CD4-positive, alpha-beta T cell (primary cell): Measurements from ENCODE around the gene TFAP2A. TPM values are rescaled to one million over a fixed set of nuclear protein-coding genes. Genes with fewer than 3 reads are reported as not detected.
A peak's percentile ranks its signal among the peaks of the same experiment; 100 is the strongest.

ENCODE experiments used
- ATAC-seq: fragments of 200-7000 bp; cut with Tn5 transposase; one replicate; pipeline ENCODE4 v1.10.0; 2022; ENCODE audit warnings: mild to moderate bottlenecking; ENCODE audit not compliant: poor library complexity
- CTCF ChIA-PET: fragments of 350-600 bp; sonication (Branson Sonifier 250); formaldehyde crosslinking; loops from one replicate; lab custom pipeline; 2021; ENCODE audit warnings: antibody characterized with exemption, inconsistent platforms; lab: Charles Lee
- POLR2A ChIA-PET: fragments of 350-600 bp; sonication (Branson Sonifier 250); formaldehyde crosslinking; loops from one replicate; lab custom pipeline; 2021; ENCODE audit warnings: antibody characterized with exemption, inconsistent platforms; lab: Charles Lee
- DNase-seq, 14 experiments: peaks; one replicate each; pipeline ENCODE4 v3.0.0-alpha.2; 2013 to 2020; ENCODE audit warnings: mixed read lengths in 2 of 14
- H3K27ac ChIP-seq, 2 donors: one replicate each; pipeline versions ENCODE4 v1.5.1 to v1.7.0; 2013; ENCODE audit warnings: low read length in 2 of 2, low read depth in 1 of 2, mild to moderate bottlenecking in 1 of 2
- H3K27me3 ChIP-seq, 2 experiments: 1 replicate in 1 of 2; 2 replicates in 1 of 2; pipeline versions ENCODE4 v1.6.1 to v1.7.0; 2013; ENCODE audit warnings: low read length in 2 of 2, control low read depth in 1 of 2, mild to moderate bottlenecking in 1 of 2, moderate library complexity in 1 of 2; ENCODE audit not compliant: insufficient read depth in 2 of 2, control insufficient read depth in 1 of 2
- H3K36me3 ChIP-seq: one replicate; pipeline ENCODE4 v1.6.1; 2013; ENCODE audit warnings: low read length, control low read depth; ENCODE audit not compliant: insufficient read depth
- H3K4me1 ChIP-seq: one replicate; pipeline ENCODE4 v1.6.1; 2013; ENCODE audit warnings: low read length, control low read depth; ENCODE audit not compliant: insufficient read depth
- H3K4me3 ChIP-seq: one replicate; pipeline ENCODE4 v1.5.1; 2013; ENCODE audit warnings: mild to moderate bottlenecking, low read length, moderate library complexity
- H3K9me3 ChIP-seq, 2 experiments: 1 replicate in 1 of 2; 2 replicates in 1 of 2; pipeline versions ENCODE4 v1.6.1 to v1.7.0; 2013; ENCODE audit warnings: low read length in 2 of 2, mild to moderate bottlenecking in 2 of 2, control low read depth in 1 of 2, moderate library complexity in 1 of 2; ENCODE audit not compliant: control insufficient read depth in 1 of 2, insufficient read depth in 1 of 2
- H3K27ac Mint-ChIP-seq: one replicate; pipeline ENCODE4 v1.8.0; 2020; ENCODE audit warnings: mixed read lengths
- H3K27me3 Mint-ChIP-seq: one replicate; pipeline ENCODE4 v1.8.0; 2021; ENCODE audit warnings: mixed read lengths
- H3K36me3 Mint-ChIP-seq: one replicate; pipeline ENCODE4 v1.8.0; 2021; ENCODE audit warnings: low read depth, mixed read lengths
- H3K4me1 Mint-ChIP-seq: one replicate; pipeline ENCODE4 v1.8.0; 2021; ENCODE audit warnings: low read depth, mixed read lengths
- H3K4me3 Mint-ChIP-seq: one replicate; pipeline ENCODE4 v1.8.0; 2020; ENCODE audit warnings: mild to moderate bottlenecking, mixed read lengths
- H3K9me3 Mint-ChIP-seq: one replicate; pipeline ENCODE4 v1.8.0; 2020; ENCODE audit warnings: mixed read lengths
- intact Hi-C, 2 experiments: fragments of 100-400 bp; cut with DNase I in 1 of 2; cut with micrococcal nuclease in 1 of 2; formaldehyde crosslinking; loops; one replicate each; pipeline versions ENCODE4 v1.15.1 to v1.9.0; 2023 to 2025; cut with DNase I, micrococcal nuclease
- total RNA-seq, 174 experiments: library from RNA in 2 of 174; stranded (reverse) in 2 of 174; gene quantifications; one replicate each; pipeline ENCODE4 v1.2.3 and lab custom pipeline; 2021 to 2026
- TF ChIP-seq, protein P1 (sequence below): fragments of 200-600 bp; IDR thresholded peaks from one replicate; pipeline ENCODE4 v1.8.0; 2022; ENCODE audit warnings: antibody characterized with exemption, mild to moderate bottlenecking

Gene TFAP2A
- total RNA-seq, 2 experiments from 2014 or later, result 0.16 TPM; not detected in 1

- ATAC-seq (no peak), DNase-seq (no peak)
- peak overlapping the region; percentile 59 for H3K27ac Mint-ChIP-seq
- peaks cover 16% of the 10 kb centered on the region for H3K4me1 ChIP-seq
- H3K27me3 Mint-ChIP-seq, result peaks cover 65% of the 10 kb centered on the region
- peak overlapping the region in 1 of 2 donors; percentile 54 for H3K27ac ChIP-seq
- H3K27me3 ChIP-seq, result peaks cover 36 to 38% of the 10 kb centered on the region in 2 experiments
- TF ChIP-seq, protein P1, sequence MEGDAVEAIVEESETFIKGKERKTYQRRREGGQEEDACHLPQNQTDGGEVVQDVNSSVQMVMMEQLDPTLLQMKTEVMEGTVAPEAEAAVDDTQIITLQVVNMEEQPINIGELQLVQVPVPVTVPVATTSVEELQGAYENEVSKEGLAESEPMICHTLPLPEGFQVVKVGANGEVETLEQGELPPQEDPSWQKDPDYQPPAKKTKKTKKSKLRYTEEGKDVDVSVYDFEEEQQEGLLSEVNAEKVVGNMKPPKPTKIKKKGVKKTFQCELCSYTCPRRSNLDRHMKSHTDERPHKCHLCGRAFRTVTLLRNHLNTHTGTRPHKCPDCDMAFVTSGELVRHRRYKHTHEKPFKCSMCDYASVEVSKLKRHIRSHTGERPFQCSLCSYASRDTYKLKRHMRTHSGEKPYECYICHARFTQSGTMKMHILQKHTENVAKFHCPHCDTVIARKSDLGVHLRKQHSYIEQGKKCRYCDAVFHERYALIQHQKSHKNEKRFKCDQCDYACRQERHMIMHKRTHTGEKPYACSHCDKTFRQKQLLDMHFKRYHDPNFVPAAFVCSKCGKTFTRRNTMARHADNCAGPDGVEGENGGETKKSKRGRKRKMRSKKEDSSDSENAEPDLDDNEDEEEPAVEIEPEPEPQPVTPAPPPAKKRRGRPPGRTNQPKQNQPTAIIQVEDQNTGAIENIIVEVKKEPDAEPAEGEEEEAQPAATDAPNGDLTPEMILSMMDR, result no peak
- ChIA-PET POLR2A (interaction anchor here (0.6 kb wide), 1 partner anchor 1570 kb away, joined by 3 read pairs; no protein-coding TSS in a partner anchor), CTCF (no interaction called here)
- H3K4me1 Mint-ChIP-seq, result peaks cover 15% of the 10 kb centered on the region
- peaks cover 36% of the 10 kb centered on the region for H3K9me3 Mint-ChIP-seq
- intact Hi-C loops, result loop anchor here in 1 of 2 experiments (5.0 to 10.0 kb wide), 4 partner anchors 287 to 1968 kb away; partner anchors contain the start of genes C6orf52, MAK, PAK1IP1 and SLC35B3
- H3K36me3 Mint-ChIP-seq, result peaks cover 16% of the 10 kb centered on the region
- no peaks in the 10 kb centered on the region for H3K36me3 ChIP-seq
- H3K4me3 Mint-ChIP-seq, result peak overlapping the region; percentile 66
- H3K9me3 ChIP-seq, result peaks cover 16 to 38% of the 10 kb centered on the region in 2 experiments
- peak overlapping the region; percentile 63 for H3K4me3 ChIP-seq
These were observed 9.9 kb downstream of the TFAP2A start for GRCh38 chr6:10404799-10405512.

GRCh38 chr6:10404107-10404798, 10.6 kb downstream of the TFAP2A start:
- ChIA-PET POLR2A (no interaction called here), CTCF (no interaction called here)
- ATAC-seq (peak; percentile 86), DNase-seq (peak; percentile 59 to 93 (median 74))
- Mint-ChIP-seq H3K9me3 (peaks cover 33% of the 10 kb centered on the region), H3K27me3 (peaks cover 65% of the 10 kb centered on the region), H3K27ac (peak overlapping the region; percentile 59), H3K4me1 (peaks cover 10% of the 10 kb centered on the region), H3K4me3 (peak overlapping the region; percentile 89), H3K36me3 (peaks cover 11% of the 10 kb centered on the region)
- Histone ChIP-seq H3K27me3 (peaks cover 36 to 38% of the 10 kb centered on the region in 2 experiments), H3K4me1 (peaks cover 16% of the 10 kb centered on the region), H3K4me3 (peak overlapping the region; percentile 63), H3K36me3 (no peaks in the 10 kb centered on the region), H3K9me3 (peaks cover 15 to 35% of the 10 kb centered on the region in 2 experiments), H3K27ac (peak overlapping the region in 1 of 2 donors; percentile 54)
- TF ChIP-seq, protein P1, result no peak
- intact Hi-C loops, result loop anchor here in 1 of 2 experiments (5.0 to 10.0 kb wide), 4 partner anchors 288 to 1967 kb away; partner anchors contain the start of genes C6orf52, MAK, PAK1IP1 and SLC35B3

GRCh38 chr6:10403385-10404106, 11.3 kb downstream of the TFAP2A start:
- ATAC-seq, result no peak
- peaks cover 18 to 32% of the 10 kb centered on the region in 2 experiments for H3K9me3 ChIP-seq
- CTCF ChIA-PET, result no interaction called here
- Mint-ChIP-seq H3K27ac (peak overlapping the region; percentile 59), H3K27me3 (peaks cover 65% of the 10 kb centered on the region), H3K4me3 (peak overlapping the region; percentile 89), H3K9me3 (peaks cover 37% of the 10 kb centered on the region), H3K36me3 (peaks cover 9% of the 10 kb centered on the region), H3K4me1 (peaks cover 9% of the 10 kb centered on the region)
- peaks cover 16% of the 10 kb centered on the region for H3K4me1 ChIP-seq
- intact Hi-C loops, result loop anchor here in 1 of 2 experiments (5.0 to 10.0 kb wide), 4 partner anchors 289 to 1966 kb away; partner anchors contain the start of genes C6orf52, MAK, PAK1IP1 and SLC35B3
- H3K27me3 ChIP-seq, result peaks cover 39 to 43% of the 10 kb centered on the region in 2 experiments
- no peaks in the 10 kb centered on the region for H3K36me3 ChIP-seq
- TF ChIP-seq, protein P1, result no peak
- peak overlapping the region; percentile 63 for H3K4me3 ChIP-seq
- no peak for DNase-seq
- H3K27ac ChIP-seq, result peak overlapping the region in 1 of 2 donors; percentile 7
- POLR2A ChIA-PET, result no interaction called here
